ENCODE data around the gene PDE6B.

The PDE6B gene

DNA sequence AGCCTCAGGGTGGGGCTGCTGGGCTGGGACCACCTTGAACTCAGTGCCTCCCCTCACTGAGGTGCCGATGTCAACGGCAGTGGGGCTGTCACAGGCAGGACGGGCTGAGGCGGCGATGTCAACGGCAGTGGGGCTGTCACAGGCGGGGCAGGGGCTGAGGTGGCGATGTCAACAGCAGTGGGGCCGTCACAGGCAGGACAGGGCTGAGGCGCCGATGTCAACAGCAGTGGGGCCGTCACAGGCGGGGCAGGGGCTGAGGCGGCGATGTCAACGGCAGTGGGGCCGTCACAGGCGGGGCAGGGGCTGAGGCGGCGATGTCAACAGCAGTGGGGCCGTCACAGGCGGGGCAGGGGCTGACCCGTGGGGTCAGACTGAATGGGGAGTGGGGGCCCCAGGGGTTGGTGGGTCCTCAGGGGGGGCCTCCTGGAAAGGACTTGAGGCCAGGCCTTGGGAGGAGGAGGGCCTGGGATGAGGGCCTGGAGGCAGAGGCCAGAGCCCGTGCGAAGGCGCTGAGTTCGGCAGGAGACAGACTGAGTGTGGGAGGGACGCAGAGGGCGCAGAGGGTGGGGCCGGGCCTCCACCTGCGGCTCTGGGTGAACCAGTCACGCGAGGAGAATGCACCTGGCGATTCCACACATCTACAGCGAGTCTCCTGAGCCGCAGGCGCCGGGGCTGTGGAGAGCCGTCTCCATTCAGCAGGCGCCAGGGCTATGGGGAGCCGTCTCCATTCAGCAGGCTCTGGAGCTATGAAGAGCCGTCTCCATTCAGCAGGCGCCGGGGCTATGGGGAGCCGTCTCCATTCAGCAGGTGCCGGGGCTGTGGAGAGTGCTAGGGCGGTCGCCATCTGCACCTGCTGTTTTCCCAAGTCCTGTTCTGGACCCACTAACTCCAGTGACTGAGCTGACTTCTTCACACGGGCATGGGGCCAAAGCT, 25.8 kb downstream of the PDE6B start:
- TF ChIP-seq CTCF (conservative IDR thresholded peaks at IDR 0.05): no peak
- TF ChIP-seq ZFX (IDR thresholded peaks at IDR 0.05): no peak
- no peak overlapping the region for H3K27ac ChIP-seq

GRCh38 chr4:651884-652642, 26.7 kb downstream of the PDE6B start:
- no peak overlapping the region for H3K27ac ChIP-seq
- TF ChIP-seq ZFX (IDR thresholded peaks at IDR 0.05): no peak
- TF ChIP-seq CTCF (conservative IDR thresholded peaks at IDR 0.05): no peak

DNA sequence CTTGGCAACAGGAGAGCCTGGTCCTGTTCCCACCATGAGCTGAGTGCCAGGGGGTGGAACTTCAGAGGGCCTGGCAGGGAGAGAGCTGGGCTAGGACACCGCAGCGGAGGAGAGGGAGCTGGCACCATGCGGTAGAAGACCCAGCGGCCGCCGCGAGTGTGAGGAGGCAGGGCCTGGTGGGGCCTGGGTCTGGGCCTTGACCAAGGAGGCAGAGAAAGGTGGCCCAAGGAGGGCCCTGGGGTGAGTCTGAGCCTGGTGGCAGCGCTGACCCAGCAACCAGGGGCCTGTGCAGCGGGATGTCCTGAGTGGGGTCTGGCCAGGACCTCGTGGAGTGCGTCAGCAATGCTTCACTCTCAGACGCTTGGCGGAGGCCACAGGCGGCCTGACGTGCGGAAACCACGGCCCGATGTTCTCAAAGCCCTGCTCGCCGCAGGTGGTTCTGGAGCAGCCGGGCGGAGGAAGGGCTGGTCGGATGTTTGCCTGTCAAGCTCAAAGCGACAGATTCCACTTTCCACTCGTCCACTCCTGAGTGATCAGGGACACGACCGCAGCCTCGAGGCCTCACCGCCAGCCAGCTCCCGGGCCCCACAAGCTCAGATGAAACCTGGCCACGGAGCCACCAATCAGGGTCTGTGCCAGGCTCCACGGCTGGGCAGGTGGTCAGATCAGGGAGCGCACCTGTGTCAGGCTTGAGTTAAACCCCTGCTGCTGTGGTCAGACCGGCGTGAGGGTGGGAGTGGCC, 27.9 kb downstream of the PDE6B start:
- TF ChIP-seq CTCF (conservative IDR thresholded peaks at IDR 0.05) (no peak), ZFX (IDR thresholded peaks at IDR 0.05) (no peak)

GRCh38 chr4:653831-654502, 28.6 kb downstream of the PDE6B start:
- H3K27ac ChIP-seq: no peak overlapping the region
- TF ChIP-seq ZFX (IDR thresholded peaks at IDR 0.05): no peak
- TF ChIP-seq CTCF (conservative IDR thresholded peaks at IDR 0.05): no peak

More for the DNA sequence above, 27.9 kb downstream of the PDE6B start:
- no peak overlapping the region for H3K27ac ChIP-seq

DNA sequence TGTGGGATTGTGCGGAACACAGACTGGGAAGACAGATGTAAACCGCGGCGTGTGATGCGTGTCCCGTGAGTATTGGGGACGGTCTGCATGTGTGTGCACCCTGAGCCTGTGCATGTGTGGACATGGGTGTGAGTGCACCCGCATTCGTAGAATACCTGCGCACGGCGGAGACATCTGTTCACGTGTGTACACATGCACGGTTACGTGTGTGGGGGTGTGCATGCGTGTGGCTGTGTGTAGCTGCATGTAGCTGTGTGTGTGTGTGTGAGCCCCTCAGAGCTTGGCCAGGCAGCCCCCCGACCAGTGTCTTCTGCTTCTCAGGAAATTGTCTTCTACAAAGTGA, 29.1 kb downstream of the PDE6B start:
- TF ChIP-seq ZFX (IDR thresholded peaks at IDR 0.05) (no peak), CTCF (conservative IDR thresholded peaks at IDR 0.05) (no peak)

DNA sequence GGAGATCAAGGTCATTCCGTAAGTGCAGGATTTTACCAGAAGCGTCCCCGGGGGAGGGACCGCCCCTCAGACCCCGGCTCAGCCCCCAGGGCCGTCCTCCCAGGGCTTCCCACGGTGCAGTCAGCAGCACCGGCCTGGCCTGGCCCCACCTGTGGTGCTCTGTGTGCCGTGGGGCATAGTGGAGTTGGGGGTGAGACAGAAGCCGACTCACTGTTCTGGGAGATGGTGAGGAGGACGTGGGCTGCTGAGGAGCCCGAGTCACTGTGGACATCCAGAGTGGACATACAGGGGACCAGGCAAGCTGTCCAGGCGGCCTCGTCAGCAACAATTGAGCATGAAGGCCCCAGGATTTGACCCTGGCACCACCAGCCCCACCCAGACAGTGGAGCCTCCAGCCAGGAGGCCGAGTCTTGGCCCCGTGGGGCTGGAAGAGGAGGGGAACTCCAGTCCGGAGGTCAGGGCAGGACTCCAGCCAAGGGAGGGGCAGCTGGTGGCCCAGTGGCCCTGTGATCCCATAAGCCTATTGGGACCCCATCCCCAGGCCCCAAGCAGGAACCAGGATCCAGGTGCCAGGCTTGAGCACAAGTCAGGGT, 29.6 kb downstream of the PDE6B start:
- TF ChIP-seq CTCF (conservative IDR thresholded peaks at IDR 0.05) (no peak), ZFX (IDR thresholded peaks at IDR 0.05) (no peak)
- no peak overlapping the region for H3K27ac ChIP-seq

More for the DNA sequence above, 29.1 kb downstream of the PDE6B start:
- H3K27ac ChIP-seq: no peak overlapping the region

Measured in C4-2B (cell line).